GM11168 (cell line): ENCODE data around the gene GPHA2.

Experiments
- in situ Hi-C: fragments of 300-500 bp; cut with MboI; formaldehyde crosslinking; loops from one replicate; pipeline ENCODE4 v1.12.0; 2022; ENCODE audit warnings: low sequenced_read_pairs; ENCODE audit not compliant: unreplicated experiment

GPHA2 gene

GRCh38 chr11:64931290-64931689 is 4.4 kb downstream of the GPHA2 start:
- in situ Hi-C loops, result no loop called here

- in situ Hi-C loops, result no loop called here
These were observed 5.4 kb downstream of the GPHA2 start for GRCh38 chr11:64930340-64930739.

DNA sequence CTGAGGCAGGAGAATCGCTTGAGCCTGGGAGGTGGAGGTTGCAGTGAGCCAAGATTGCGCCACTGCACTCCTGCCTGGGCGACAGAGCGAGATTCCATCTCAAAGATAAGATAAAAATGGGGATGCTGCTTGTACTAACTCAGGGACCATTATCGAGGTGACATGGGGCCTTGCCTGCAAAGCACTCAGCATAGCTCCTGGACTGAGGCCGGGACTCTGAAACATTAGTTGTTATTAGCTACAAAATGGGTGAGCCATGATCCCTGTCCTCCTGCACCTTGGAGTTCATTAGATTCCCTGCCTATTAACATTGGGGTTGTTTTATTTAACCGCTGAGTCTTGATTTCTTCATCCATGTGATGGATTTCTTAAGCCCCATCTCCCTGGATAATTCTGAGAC is 6.1 kb downstream of the GPHA2 start:
- in situ Hi-C loops, result no loop called here

DNA sequence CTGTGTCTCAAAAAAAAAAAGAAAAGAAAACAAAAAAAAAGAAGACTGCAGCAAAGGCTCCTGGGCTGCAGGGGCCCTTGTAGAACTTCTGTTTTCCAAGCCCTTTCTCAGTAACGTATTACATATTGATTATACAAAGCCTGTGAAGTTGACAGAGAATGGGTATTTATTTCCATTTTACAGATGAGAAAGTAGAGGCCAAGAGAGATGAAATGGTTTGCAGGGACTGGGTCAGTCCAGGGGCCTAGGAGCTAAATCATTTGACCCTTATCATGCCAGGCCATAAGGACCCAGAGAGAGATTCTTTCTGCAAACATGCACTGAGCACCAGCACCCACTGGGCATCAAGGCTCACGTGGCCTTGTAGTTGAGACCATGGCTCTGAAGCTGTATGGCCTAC is 6.7 kb downstream of the GPHA2 start:
- in situ Hi-C loops, result no loop called here

DNA sequence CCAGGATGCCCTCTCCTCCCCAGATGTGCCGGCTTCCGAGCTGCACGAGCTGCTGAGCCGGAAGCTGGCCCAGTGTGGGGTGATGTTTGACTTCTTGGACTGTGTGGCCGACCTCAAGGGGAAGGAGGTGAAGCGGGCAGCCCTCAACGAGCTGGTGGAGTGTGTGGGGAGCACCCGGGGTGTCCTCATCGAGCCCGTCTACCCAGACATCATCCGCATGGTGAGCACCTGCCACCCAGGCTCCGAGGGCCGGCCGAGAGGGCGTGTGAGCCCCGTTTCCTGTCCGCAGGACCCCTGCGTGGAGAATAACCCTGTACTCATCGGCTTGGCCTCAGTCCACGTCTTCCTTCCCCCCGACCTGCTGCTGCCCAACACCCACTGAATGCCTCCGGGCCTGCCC is 9.0 kb downstream of the GPHA2 start:
- in situ Hi-C loops, result no loop called here

- in situ Hi-C loops, result no loop called here
These were observed 9.9 kb downstream of the GPHA2 start for GRCh38 chr11:64925536-64926436.

- in situ Hi-C loops, result no loop called here
These were observed 10.8 kb downstream of the GPHA2 start for GRCh38 chr11:64924910-64925284.

DNA sequence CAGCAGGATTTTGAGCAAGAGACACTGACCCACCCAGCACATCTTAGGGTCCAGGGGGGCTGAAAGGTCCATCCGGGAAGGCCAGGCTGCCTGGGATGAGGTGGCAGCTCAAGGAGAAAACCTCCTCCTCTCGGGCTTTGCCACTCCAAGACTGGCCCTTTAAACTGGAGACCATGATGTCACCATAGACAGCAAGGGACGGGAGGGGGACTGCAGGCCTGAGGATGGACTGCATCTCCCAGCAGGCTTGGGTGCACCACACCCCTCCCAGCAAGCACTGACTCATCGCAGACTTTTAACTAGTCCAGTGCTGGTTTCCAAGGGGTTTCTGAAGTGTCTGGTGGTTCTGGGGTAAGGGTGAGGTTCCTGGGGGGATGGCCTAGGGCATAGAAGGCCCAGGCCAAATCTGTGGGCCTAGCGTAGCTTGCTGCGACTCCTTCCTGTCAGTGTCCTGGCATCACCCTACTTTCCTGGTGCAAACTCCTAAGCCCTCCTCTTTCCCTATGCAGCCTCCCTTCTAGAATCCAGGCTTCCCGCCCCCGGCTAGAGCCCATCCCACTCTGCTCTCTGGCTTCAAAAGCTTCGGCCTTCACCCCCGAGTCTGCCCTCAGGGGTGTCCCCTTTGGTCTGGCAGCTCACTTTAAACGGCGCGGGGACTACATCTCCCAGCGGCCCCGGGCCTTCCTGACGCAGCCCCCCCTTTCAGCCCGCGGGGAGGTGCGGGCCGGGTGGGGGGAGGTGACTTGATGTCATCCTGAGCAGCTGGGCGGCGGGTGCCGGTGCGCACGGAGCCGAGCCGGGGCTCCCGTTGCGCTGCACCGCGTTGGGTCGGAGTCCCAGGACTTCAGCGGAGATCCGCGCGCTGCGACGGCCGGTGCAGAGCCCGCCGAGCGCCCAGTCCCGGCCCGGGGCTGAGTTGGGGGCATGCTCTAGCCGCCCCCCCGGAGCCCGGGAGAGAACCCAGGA is 11.5 kb downstream of the GPHA2 start, which contains the start of gene PPP2R5B:
Gene PPP2R5B, plus strand, starts transcription at position 746 of the 966 bp plus-strand sequence. CDS start 1,046 bp downstream, outside the sequence.
- in situ Hi-C loops, result no loop called here

DNA sequence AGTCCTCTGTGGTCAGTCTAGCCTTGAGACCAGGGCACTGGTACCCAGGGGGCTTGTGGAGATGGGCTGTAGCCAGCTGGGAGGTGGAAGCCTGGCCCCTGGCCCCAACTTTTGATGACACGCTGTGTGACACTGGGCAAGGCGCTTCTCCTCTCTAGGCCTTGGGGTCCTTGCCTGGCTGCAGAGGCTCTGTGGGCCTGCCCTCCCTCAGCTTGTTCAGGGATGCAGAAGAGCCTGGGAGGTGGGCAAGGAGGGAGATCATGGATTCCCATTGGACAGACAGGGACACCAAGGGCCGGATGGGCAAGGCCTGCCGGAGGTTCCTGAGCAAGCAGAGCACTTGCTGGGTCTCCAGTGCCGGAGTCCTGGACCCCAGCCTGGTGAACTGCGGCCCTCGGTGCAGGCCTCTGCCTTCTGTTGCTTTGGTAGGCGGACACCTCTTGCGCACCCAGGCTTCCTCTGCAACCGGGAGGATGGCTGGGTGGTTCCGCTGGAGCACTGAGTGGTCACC is 12.5 kb downstream of the GPHA2 start:
- in situ Hi-C loops, result no loop called here

DNA sequence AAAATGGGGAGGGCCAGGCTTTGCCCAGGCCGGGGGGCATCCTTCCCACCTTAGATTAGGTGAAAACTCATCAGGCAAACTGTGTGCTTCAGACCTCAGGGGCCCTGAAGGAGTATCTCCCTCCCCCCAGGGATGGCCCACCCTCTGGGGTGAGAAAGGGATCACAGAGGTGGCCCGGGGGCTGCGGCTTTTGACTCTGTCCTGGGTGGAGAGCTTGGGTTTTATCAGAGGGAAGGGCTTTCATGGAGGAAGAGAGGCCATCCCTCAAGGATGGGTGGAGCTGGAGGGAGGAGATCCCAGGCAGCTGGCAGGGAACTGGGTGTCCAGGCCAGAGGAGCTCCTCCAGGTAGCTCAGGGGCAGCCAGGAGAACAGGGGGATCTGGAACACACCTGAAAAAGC is 14.3 kb downstream of the GPHA2 start:
- in situ Hi-C loops, result no loop called here

- in situ Hi-C loops, result no loop called here
These were observed 15.6 kb downstream of the GPHA2 start for GRCh38 chr11:64920124-64920523.

GRCh38 chr11:64919627-64920026 is 16.1 kb downstream of the GPHA2 start:
- in situ Hi-C loops, result no loop called here

- in situ Hi-C loops, result no loop called here
These were observed 17.7 kb downstream of the GPHA2 start for GRCh38 chr11:64918017-64918416.

- in situ Hi-C loops, result no loop called here
These were observed 18.1 kb downstream of the GPHA2 start for GRCh38 chr11:64917663-64917995.

- in situ Hi-C loops, result no loop called here
These were observed 18.7 kb downstream of the GPHA2 start, which contains the start of gene ATG2A for GRCh38 chr11:64916775-64917662. TSS of gene ATG2A (minus strand) at chr11:64917209. CDS start at chr11:64917135, 74 bp downstream.

DNA sequence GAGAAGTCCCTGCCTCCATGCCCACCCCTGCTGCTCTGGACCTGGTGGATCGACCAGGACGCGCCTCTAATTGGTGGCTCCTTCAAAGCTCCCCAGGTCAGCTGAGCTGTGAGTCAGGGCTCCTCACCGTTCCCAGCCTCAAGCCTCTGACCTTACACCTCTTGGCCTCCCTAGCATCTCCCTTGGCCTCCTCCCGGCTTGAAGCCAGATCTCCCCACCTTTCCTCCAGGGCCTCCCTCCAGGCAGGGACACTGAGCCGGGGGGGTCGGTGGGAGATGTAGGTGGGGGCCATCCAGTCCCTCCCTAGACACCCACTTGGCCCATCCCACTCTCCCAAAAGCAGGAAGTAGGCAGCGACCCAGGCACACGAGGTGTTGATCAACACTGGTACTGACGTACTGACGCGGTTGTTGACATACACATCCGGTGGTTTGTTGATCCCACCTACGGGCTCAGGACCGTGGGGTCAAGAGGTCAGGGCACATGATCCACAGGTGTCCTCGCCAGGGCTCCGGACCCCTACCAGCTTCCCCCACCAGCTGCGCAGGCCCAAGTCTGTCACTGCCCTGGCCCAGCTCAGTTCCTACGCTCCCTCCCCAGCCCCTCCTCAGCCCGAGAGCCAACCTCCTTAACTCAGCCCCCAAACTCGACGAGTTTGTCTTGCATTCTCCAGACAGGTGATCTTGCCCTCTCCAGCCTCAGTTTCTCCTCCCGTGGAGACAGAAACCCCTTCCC is 19.5 kb downstream of the GPHA2 start:
- in situ Hi-C loops, result no loop called here

- in situ Hi-C loops, result no loop called here
These were observed 20.3 kb downstream of the GPHA2 start for GRCh38 chr11:64915376-64915887.

DNA sequence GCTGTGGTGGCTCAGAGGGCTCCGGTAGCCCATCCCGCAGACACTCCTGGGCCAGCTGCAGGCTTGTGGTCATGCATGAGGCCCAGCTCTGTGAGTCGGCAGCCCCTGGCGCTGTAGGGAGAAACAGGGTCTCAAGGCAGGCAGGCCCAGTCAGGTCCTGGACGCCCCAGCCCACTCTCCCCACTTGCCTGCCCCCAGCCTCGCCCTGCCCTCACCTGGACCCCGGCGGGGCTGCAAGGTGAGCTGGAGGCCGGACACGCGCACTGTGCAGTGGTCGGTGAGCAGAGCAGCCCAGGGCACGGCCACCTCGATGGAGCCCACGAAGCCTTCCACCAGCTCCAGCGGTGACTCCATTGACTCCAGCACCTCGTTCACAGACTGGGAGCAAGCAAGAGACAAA is 21.6 kb downstream of the GPHA2 start:
- in situ Hi-C loops, result no loop called here

- in situ Hi-C loops, result no loop called here
These were observed 22.4 kb downstream of the GPHA2 start for GRCh38 chr11:64913171-64913727.
